WI38 (cell line): ENCODE data around the gene CBX2.

Experiments
- H3K4me3 ChIP-seq: 2 replicates; pipeline ENCODE4 v1.5.1; 2011; ENCODE audit warnings: low read depth, mild to moderate bottlenecking, control low read depth, low read length
- CTCF ChIP-seq: IDR thresholded peaks from 2 replicates; pipeline ENCODE4 v1.5.1; 2012; ENCODE audit warnings: low read depth, mild to moderate bottlenecking, control low read depth, low read length

CBX2 gene

GRCh38 chr17:79820959-79821330 lies 43.0 kb downstream of the CBX2 start:
- no peak overlapping the region for H3K4me3 ChIP-seq
- TF ChIP-seq CTCF: no peak

GRCh38 chr17:79821331-79822095 lies 43.6 kb downstream of the CBX2 start:
- no peak for TF ChIP-seq CTCF
- no peak overlapping the region for H3K4me3 ChIP-seq

- TF ChIP-seq CTCF: no peak
- H3K4me3 ChIP-seq: no peak overlapping the region
These were observed 44.7 kb downstream of the CBX2 start for GRCh38 chr17:79822583-79823124.

GRCh38 chr17:79824234-79824633 lies 46.3 kb downstream of the CBX2 start:
- no peak for TF ChIP-seq CTCF
- no peak overlapping the region for H3K4me3 ChIP-seq

- no peak for TF ChIP-seq CTCF
- H3K4me3 ChIP-seq: no peak overlapping the region
These were observed 47.1 kb downstream of the CBX2 start for GRCh38 chr17:79824893-79825579.

- no peak overlapping the region for H3K4me3 ChIP-seq
- TF ChIP-seq CTCF: no peak
These were observed 47.6 kb downstream of the CBX2 start for GRCh38 chr17:79825580-79825921.

GRCh38 chr17:79826204-79826680 lies 48.3 kb downstream of the CBX2 start:
- TF ChIP-seq CTCF: no peak
- no peak overlapping the region for H3K4me3 ChIP-seq
